ENCODE results near the gene SYVN1.

DNA sequence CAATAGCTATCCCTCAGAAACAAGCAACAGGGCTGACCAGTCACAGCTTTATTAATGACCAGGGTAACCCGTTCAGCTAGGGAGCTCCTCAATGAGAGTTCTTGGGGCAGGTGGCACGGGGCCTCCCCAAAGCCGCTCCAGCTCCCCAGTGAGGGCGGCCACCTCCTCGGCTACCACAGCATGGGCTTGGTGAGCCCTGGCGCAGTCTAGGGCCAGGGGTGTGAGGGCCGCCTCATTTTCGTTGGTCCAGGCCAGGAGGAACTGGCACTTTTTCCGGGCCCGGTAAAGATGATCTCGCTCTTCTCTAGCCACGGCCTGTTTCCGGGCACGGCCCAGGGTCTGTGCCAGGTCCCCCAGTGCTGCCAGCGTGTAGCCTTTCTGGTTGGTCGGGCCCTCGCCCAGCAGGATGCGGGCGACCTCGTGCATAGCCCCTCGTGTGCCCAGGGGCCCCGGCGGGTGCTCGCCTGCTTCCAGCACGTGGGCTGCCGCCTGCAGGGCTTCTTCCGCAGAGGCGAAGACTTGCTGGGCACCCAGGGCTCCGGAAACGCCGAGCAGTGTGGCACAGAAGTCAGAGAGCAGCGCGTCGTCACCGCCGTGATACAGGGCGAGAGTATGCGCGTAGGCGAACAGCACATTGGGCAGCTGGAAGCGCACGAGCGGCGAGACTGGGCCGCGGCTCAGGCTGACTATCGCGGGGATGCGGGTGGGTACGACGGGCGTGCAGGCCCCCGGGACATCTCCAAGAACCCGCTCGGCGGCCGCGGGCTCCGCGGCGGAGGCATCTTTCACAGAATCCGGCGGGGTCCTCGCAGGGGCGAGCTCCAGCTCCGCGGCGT lies 17.7 kb downstream of the SYVN1 start:
- TF ChIP-seq, protein P1, sequence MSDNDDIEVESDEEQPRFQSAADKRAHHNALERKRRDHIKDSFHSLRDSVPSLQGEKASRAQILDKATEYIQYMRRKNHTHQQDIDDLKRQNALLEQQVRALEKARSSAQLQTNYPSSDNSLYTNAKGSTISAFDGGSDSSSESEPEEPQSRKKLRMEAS (IDR thresholded peaks at IDR 0.05) = no peak
- TF ChIP-seq CTCF (IDR thresholded peaks at IDR 0.05 in 2 of 3, conservative IDR thresholded peaks at IDR 0.05 in 1 of 3; ENCODE audit: borderline replicate concordance in 1 of 3, insufficient read depth in 1 of 3, low read depth in 2 of 3, low read length in 2 of 3) (no peak), POLR2AphosphoS5 (IDR thresholded peaks at IDR 0.05; ENCODE audit: low read depth, low read length) (peak; percentile 37), ELF1 (IDR thresholded peaks at IDR 0.05; ENCODE audit: borderline replicate concordance, low read depth) (no peak)
- TF ChIP-seq, protein P2, sequence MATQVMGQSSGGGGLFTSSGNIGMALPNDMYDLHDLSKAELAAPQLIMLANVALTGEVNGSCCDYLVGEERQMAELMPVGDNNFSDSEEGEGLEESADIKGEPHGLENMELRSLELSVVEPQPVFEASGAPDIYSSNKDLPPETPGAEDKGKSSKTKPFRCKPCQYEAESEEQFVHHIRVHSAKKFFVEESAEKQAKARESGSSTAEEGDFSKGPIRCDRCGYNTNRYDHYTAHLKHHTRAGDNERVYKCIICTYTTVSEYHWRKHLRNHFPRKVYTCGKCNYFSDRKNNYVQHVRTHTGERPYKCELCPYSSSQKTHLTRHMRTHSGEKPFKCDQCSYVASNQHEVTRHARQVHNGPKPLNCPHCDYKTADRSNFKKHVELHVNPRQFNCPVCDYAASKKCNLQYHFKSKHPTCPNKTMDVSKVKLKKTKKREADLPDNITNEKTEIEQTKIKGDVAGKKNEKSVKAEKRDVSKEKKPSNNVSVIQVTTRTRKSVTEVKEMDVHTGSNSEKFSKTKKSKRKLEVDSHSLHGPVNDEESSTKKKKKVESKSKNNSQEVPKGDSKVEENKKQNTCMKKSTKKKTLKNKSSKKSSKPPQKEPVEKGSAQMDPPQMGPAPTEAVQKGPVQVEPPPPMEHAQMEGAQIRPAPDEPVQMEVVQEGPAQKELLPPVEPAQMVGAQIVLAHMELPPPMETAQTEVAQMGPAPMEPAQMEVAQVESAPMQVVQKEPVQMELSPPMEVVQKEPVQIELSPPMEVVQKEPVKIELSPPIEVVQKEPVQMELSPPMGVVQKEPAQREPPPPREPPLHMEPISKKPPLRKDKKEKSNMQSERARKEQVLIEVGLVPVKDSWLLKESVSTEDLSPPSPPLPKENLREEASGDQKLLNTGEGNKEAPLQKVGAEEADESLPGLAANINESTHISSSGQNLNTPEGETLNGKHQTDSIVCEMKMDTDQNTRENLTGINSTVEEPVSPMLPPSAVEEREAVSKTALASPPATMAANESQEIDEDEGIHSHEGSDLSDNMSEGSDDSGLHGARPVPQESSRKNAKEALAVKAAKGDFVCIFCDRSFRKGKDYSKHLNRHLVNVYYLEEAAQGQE (IDR thresholded peaks at IDR 0.05; ENCODE audit: low read depth) = no peak
